8988T (cell line): ENCODE measurements around the gene ATG3.
"Not testable (repeated sequence)": the region's sequence is repeated elsewhere in the genome, so short reads cannot be mapped to it uniquely, and the experiment has no call there.

Source experiments
- DNase-seq: peaks from one replicate; pipeline ENCODE4 v3.0.0; 2011

Gene ATG3

GRCh38 chr3:112560721-112561483, 860 bp downstream of the ATG3 start:
- DNase-seq: no peak

DNA sequence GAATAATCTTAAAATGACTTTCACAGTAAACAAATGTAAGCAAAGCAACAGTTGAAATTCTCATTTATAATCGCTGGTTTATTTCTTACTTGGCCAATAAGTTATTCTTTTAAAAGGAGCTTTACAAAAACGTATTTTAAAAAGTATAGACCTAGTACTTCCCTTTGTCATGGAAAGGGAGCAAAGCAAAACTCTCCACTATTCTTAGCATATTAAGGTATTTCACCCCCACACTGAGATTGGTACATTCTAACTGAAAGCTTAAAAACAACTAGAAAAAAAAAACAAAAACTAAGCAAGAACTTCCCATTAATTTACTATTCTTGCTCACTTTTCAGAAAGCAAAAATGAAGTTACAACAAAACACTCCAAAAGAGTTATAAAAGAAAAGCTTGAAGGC, 1.5 kb downstream of the ATG3 start:
- DNase-seq: no peak

- no peak for DNase-seq
Measured at GRCh38 chr3:112557976-112558375, 3.8 kb downstream of the ATG3 start.

GRCh38 chr3:112555535-112556170, 6.1 kb downstream of the ATG3 start:
- no peak for DNase-seq

DNA sequence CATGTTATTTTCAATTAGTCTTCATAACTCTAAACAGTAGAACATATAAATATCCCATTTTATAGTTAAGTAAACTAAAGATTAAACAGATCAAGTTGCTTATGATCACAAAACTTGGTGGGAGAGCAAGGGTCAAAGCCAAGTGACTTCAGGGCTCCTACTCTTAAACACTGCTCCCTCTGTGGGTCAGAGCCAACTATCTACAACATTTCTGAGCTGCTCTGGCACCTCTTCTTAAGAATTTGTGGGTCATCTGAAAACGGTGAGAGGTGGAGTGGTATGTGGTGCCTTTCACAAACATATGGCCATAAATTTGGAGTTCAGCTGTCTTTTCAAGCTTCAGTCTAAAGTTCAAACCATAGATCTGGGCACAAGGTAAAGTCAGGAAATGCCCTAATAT, 10.9 kb downstream of the ATG3 start:
- no peak for DNase-seq

DNA sequence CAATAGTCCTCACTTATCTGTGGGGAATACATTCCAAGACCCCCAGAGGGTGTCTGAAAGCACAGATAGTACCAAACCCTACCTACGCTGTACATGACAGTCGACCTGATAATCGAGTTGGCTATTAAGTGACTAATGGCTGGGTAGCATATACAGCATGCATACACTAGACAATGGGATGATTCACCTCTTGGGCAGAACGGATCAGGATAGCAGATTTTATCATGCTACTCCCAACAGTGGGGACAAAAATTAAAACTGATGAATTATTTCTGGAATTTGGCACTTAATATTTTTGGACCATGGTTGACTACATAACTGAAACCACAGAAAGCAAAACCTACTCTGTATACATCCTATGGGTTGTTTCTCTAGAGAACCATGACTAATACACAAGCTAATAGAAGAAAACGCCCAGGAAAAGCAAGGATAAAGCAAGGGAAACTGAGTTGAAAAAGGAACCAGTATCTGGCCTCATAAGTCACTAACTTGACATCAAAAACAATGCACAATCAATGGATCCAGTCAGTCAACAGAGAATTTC, 15.5 kb downstream of the ATG3 start:
- DNase-seq: no peak

DNA sequence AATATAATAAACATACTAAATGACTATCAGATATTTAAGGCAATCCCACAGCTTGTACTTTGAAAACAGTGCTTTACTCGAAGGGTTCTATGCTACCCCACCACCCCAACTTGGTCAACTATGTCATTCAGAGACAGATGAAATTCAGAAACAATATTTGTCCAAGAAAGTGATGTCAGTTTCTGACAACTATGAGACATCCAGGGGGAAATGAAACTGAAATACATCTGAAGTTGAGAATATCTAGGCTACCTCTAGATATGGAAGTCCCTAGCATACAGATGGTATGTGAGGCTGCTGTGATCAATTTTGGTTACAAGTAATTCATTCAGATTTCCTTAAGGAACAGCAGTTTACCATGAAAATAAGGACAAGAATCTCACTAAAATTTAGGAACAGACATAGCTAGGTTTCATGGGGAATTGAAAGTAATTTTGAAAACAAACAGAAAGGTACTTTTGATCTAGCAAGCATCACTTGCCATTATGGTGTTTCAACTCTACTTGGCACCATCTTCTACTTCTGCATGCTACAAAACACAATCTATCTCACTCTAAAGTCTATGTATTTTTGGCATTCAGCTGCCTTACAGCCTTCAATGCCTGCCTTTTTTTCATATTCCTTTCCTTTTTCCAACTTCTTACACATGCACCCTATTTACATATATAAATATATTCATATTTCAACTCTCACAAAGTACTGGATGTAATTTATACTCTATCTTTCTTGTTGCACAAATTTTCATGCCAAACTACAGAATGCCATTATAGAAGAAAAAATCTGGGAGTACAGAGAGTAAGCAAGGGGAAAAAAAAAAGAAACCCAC, 21.7 kb downstream of the ATG3 start:
- no peak for DNase-seq

DNA sequence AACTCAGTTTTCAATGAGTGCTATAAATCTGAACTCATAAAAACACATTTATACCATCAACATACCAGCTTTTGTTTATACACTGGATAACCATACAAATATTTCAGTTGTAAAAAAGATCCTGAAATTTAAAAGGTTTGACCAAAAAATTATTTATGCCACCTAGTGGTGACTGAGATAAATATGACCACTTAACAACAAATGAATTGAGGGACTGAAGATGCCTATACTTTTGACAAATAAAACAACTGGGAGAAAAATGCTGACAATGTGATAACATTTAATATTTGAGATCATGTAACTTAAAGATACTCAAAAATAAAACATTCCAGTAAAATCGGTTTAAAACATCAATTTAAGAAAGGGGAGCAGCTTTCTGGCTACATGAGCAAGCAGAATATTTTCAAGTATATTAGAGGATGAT, 30.4 kb downstream of the ATG3 start:
- no peak for DNase-seq

GRCh38 chr3:112530573-112530972, 31.2 kb downstream of the ATG3 start:
- no peak for DNase-seq

GRCh38 chr3:112524127-112524526, 37.6 kb downstream of the ATG3 start:
- DNase-seq: not testable (repeated sequence)

- no peak for DNase-seq
Measured at GRCh38 chr3:112519424-112520001, 42.2 kb downstream of the ATG3 start.

DNA sequence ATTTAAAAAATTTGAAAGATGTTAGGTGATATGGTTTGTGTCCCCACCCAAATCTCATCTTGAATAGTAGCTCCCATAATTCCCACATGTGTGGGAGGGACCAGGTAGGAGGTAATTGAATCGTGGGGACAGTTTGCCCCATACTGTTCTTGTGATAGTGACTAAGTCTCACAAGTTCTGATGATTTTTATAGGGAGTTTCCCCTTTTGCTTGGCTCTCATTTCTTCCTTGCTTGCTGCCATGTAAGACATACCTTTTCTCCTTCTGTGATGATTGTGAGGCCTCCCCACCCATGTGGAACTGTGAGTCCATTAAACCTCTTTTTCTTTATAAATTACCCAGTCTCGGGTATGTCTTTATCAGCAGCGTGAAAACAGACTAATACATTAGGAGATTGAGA, 42.8 kb downstream of the ATG3 start:
- not testable (repeated sequence) for DNase-seq

DNA sequence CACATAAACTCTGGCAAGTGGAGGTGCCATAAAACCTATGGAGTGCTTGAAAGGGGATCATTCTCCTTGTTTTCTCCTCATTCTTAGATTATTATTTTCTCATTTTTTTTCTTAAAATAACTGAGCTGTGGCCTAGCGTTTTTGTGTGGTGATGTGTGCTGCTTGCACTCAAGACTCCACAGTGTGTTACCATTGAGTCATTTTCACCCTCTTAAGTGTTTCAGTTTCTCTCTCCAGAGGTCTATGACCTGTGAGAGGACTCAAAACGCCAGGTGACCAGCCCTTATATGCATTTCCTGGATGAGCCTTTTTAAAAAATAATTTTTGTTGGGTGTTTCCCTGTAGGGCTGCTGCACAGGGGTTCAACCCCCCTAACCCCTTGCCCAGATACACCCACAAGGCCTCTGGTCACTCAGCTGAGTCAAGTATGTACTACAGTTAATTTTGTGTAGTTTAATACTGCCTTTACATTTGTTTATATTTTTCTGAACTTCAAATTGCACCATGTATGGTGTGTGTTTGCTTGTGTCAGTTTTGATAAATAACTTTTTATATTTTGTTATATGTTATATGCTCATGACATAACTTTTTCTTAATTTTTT, 47.1 kb downstream of the ATG3 start:
- no peak for DNase-seq

DNA sequence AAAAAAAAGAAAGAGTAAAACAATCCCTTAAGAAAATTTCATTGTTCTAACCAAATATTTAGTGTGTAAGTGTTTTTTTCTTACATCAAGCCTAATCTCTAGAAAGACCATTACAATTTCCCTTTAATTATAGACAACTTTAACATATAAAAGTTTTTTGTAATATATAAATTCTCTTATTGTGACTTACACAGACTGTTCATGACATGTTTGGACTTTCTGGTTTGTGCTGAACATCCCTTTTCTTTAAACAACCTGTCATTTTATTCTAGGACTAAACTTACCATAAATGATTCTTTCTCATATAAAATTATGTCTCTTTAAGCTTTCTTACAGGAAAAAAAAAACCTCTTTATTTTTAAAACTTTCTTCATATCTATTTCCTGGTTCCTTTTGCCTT, 49.4 kb downstream of the ATG3 start:
- no peak for DNase-seq

GRCh38 chr3:112508860-112509259, 52.9 kb downstream of the ATG3 start:
- DNase-seq: no peak

- DNase-seq: no peak
Measured at GRCh38 chr3:112508261-112508660, 53.5 kb downstream of the ATG3 start.

DNA sequence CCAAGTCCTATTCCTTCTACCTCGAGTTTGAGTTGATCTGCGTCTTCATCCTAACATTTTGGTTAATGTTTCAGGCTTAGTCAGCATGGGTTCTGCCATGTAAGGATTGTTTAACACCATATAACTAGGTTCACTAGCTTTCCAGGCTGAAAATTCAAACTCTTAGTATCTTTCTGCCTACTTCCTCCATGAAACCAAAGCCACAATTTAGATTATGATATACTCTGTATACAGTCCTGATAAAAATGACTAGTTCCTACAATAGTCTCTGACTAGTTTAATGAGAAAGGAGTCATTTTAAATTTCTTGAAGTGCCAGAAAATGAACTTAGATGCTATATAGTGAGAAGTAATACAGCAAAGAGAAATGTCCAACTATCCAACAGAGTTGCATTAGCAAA, 55.9 kb downstream of the ATG3 start:
- DNase-seq: no peak

DNA sequence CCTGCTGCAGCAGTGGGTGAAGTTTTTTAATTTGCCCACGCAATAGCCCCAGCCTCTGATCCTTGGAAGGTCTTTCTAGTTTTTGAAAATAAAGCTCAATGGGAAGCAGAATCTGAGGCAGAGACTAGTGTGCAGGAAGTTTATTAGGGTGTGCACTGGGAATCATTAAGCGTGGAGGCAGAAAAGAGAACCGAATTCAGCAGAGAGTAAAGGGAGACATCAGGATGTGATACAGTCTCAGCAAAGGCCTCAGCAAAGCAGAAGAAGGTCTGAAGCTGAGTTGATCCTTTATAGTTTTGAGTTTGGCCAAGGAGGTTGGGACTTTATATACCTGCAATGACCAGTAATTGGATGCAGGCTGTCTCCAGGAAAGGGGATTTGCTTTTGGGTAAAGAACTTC, 57.6 kb downstream of the ATG3 start:
- DNase-seq: no peak

DNA sequence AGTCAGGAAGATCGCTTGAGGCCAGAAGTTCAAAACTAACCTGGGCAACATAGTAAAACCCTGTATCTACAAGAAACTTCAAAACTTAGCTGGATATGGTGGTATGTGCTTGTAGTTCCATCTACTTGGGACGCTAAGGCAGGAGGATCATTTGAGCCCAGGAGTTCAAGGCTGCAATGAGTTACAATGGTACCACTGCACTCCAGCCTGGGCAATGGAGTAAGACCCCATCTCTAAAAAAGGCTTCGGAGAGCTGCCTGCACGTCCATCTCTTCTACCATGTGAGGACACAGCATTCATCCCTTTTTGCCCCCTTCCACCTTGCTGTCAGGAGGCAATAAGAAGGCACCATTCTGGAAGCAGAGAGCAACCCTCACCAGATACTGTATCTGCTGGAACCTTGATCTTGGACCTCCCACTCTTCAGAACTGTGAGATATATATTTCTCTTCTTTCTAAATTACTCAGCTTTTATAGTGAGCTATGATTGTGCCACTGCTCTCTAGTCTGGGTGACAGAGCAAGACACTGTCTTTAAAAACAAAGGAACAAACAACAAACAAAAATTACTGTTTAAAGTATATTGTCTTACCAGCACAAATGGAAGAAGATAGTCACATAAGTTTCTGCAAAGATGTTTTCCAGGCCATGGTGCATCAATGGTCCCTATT, 58.3 kb downstream of the ATG3 start:
- no peak for DNase-seq

DNA sequence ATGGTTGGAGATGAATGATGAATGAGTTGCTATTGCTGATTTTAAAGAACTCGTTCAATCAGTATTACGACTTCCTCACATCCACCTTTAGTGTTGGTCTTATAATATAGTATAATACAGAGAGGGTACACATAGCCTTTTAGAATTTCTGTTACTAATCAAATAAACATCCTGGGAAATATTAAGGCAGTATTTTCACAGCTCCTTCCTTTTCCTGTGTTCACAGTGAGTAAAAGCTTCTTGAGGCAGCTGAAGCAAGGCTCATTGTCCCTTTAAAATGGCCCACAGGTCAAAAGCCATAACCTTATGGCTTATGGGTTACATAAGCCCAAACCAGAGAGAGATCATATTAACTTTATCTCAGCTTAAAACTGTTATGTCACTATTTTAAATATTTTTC, 61.1 kb downstream of the ATG3 start:
- no peak for DNase-seq

- no peak for DNase-seq
Measured at GRCh38 chr3:112498914-112499711, 62.6 kb downstream of the ATG3 start, which contains the start of gene BTLA. Gene BTLA (minus strand): TSS chr3:112499472. CDS start chr3:112499358, 114 bp downstream.
